GM12878 (cell line): Measurements from ENCODE around the gene RUFY2. TPM values are rescaled to one million over a fixed set of nuclear protein-coding genes. Genes with fewer than 3 reads are reported as not detected.

Experiments
- ATF7 ChIP-seq: fragments of 450-650 bp; IDR thresholded peaks from 2 replicates; pipeline ENCODE4 v1.6.1; 2016; ENCODE audit warnings: low read depth, mild to moderate bottlenecking
- BCL11A ChIP-seq: IDR thresholded peaks from 2 replicates; pipeline ENCODE4 v1.6.1; 2011; ENCODE audit warnings: low read depth, low read length
- BMI1 ChIP-seq: fragments of 450-650 bp; IDR thresholded peaks from 2 replicates; pipeline ENCODE4 v1.6.1; 2016; ENCODE audit warnings: mild to moderate bottlenecking, moderate library complexity, borderline replicate concordance
- CHD4 ChIP-seq: fragments of 200-600 bp; sonication (generic); IDR thresholded peaks from 2 replicates; pipeline ENCODE4 v1.6.1; 2016; ENCODE audit warnings: mild to moderate bottlenecking
- ETV6 ChIP-seq, 2 experiments: fragments of 450-650 bp in 1 of 2; IDR thresholded peaks in 1 of 2; conservative IDR thresholded peaks in 1 of 2; 2 replicates each; pipeline ENCODE4 v1.6.1; 2014; ENCODE audit warnings: antibody characterized with exemption in 1 of 2, borderline replicate concordance in 1 of 2, low read depth in 1 of 2, mild to moderate bottlenecking in 1 of 2, moderate library complexity in 1 of 2
- IKZF1 ChIP-seq: fragments of 450-650 bp; conservative IDR thresholded peaks from 2 replicates; pipeline ENCODE4 v1.6.1; 2017; ENCODE audit warnings: antibody characterized with exemption, mild to moderate bottlenecking
- JUNB ChIP-seq: IDR thresholded peaks from 2 replicates; pipeline ENCODE4 v1.6.1; 2016; ENCODE audit warnings: antibody characterized with exemption, mild to moderate bottlenecking
- KDM1A ChIP-seq: fragments of 200-600 bp; sonication (generic); IDR thresholded peaks from 2 replicates; pipeline ENCODE4 v1.6.1; 2016; ENCODE audit warnings: borderline replicate concordance
- MYB ChIP-seq: fragments of 150-350 bp; IDR thresholded peaks from 2 replicates; pipeline ENCODE4 v1.6.1; 2014; ENCODE audit warnings: mild to moderate bottlenecking, low read depth, low read length, borderline replicate concordance
- NR2C2 ChIP-seq: IDR thresholded peaks from 2 replicates; pipeline ENCODE4 v1.6.1; 2011; ENCODE audit warnings: borderline replicate concordance, low read depth; ENCODE audit not compliant: control insufficient read depth, insufficient read length
- NRF1 ChIP-seq: conservative IDR thresholded peaks from 2 replicates; pipeline ENCODE4 v1.6.1; 2011; ENCODE audit warnings: mild to moderate bottlenecking, low read depth, low read length, improper control_type of control experiment
- SIN3A ChIP-seq: IDR thresholded peaks from 2 replicates; pipeline ENCODE4 v1.6.1; 2012; ENCODE audit warnings: low read depth, low read length, improper control_type of control experiment
- SUZ12 ChIP-seq: fragments of 200-600 bp; sonication (generic); IDR thresholded peaks from one replicate; pipeline ENCODE4 v1.6.1; 2018; ENCODE audit warnings: antibody characterized with exemption, mild to moderate bottlenecking; ENCODE audit not compliant: unreplicated experiment
- TBL1XR1 ChIP-seq: IDR thresholded peaks from 2 replicates; pipeline ENCODE4 v1.6.1; 2012; ENCODE audit warnings: low read depth, low read length, improper control_type of control experiment
- TCF3 ChIP-seq: IDR thresholded peaks from 2 replicates; pipeline ENCODE4 v1.6.1; 2012; ENCODE audit warnings: low read depth, mild to moderate bottlenecking, low read length, borderline replicate concordance; ENCODE audit not compliant: insufficient read depth
- polyA plus RNA-seq, 11 experiments: library from polyadenylated mRNA; depleted of rRNA in 4 of 11; unstranded in 6 of 11; stranded (reverse) in 5 of 11; fragments of >200 nt; fragmentation: Nextera tagmentation in 4 of 11; fragmentation: Illumina TruSeq in 1 of 11; extraction: Ambion mirVana in 4 of 11; extraction: Trizol in 1 of 11; gene quantifications; 1 replicate in 1 of 11; 2 replicates in 10 of 11; pipeline versions ENCODE4 v1.2.1 to v1.2.3, GENCODE V29; 2011 to 2016; ENCODE audit warnings: inconsistent platforms in 2 of 11, missing spikeins in 2 of 11, low read depth in 1 of 11
- total RNA-seq, 4 experiments: library from RNA; depleted of rRNA in 3 of 4; stranded (reverse); fragments of >200 nt in 3 of 4; fragmentation: Illumina TruSeq in 1 of 4; extraction: Trizol in 1 of 4; gene quantifications; 2 replicates each; pipeline versions ENCODE4 v1.2.1 to v1.2.3, GENCODE V29; 2013 to 2021
- TF ChIP-seq, protein P1 (sequence below): fragments of 150-350 bp; IDR thresholded peaks from 2 replicates; pipeline ENCODE4 v1.6.1; 2014; ENCODE audit warnings: mild to moderate bottlenecking, low read depth, low read length
- TF ChIP-seq, protein P2 (sequence below): IDR thresholded peaks from 2 replicates; pipeline ENCODE4 v1.6.1; 2011; ENCODE audit warnings: low read depth, mild to moderate bottlenecking, low read length, moderate library complexity, borderline replicate concordance; ENCODE audit errors: extremely low read depth
- TF ChIP-seq, protein P3 (sequence below): fragments of 450-650 bp; IDR thresholded peaks from 2 replicates; pipeline ENCODE4 v1.6.1; 2018; ENCODE audit warnings: mild to moderate bottlenecking, low read depth, moderate library complexity; ENCODE audit not compliant: partially characterized antibody
- TF ChIP-seq, protein P4 (sequence below): fragments of 450-650 bp; IDR thresholded peaks from 2 replicates; pipeline ENCODE4 v1.6.1; 2017; ENCODE audit warnings: mild to moderate bottlenecking, moderate library complexity

RUFY2 gene
- total and polyA plus RNA-seq, 10 of the 15 experiments (the other 5 are each of a cell fraction or from before 2014, with no cell fraction given), result 1.7 to 8.4 (median 5.8) TPM

DNA sequence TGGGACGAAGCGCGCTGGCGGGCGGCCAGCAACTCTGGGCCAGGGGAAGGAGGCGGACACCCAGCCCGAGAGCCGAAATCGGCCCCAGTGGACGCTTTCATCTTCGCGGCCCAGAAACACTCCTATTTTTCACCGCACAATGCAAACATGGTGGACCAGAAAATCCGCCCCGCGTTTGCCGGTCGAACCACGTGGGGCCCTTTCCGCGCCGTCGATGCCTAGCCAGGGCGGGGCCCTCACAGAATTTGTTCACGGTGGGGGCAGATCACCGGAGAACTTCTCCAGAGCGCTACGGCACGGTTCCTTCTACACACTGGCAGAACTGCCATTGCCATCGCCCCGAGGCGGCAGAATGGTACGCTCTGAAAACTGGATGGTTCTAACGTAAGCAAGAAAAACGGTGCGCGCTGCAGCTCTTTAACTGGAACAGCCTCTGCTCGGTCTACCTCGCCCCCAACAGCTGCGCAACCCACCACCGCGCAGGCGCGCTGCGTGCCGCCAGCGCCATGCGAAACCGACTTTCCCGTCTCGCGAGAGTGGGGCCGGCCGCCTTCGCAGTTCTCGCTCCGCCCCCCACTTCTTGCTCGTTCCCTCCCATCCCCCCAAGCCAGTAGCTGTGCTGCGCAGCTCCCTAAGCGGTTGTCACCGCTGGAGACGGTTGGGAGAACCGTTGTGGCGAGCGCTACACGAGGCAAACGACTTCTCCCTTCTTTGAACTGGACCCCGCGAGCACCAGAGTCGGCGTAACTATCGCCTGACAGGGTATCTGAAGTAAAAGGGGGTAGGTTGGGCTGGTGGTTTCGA lies 75.4 kb downstream of the RUFY2 start, which contains the start of gene HNRNPH3 (continued):
- peak; percentile 66; the same call in 1 of the 2 replicates for TF ChIP-seq ATF7
- peak; percentile 68 for TF ChIP-seq IKZF1
- TF ChIP-seq MYB, result peak; percentile 56; the same call in 1 of the 2 replicates
- peak; percentile 72 for TF ChIP-seq TBL1XR1
- TF ChIP-seq SUZ12, result no peak
- no peak for TF ChIP-seq KDM1A
- no peak for TF ChIP-seq ETV6 (conservative IDR thresholded peaks at IDR 0.05 in 1 of 2, IDR thresholded peaks at IDR 0.05 in 1 of 2; ENCODE audit: borderline replicate concordance in 1 of 2, low read depth in 1 of 2)
- TF ChIP-seq, protein P1, sequence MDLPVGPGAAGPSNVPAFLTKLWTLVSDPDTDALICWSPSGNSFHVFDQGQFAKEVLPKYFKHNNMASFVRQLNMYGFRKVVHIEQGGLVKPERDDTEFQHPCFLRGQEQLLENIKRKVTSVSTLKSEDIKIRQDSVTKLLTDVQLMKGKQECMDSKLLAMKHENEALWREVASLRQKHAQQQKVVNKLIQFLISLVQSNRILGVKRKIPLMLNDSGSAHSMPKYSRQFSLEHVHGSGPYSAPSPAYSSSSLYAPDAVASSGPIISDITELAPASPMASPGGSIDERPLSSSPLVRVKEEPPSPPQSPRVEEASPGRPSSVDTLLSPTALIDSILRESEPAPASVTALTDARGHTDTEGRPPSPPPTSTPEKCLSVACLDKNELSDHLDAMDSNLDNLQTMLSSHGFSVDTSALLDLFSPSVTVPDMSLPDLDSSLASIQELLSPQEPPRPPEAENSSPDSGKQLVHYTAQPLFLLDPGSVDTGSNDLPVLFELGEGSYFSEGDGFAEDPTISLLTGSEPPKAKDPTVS, result no peak
- TF ChIP-seq, protein P2, sequence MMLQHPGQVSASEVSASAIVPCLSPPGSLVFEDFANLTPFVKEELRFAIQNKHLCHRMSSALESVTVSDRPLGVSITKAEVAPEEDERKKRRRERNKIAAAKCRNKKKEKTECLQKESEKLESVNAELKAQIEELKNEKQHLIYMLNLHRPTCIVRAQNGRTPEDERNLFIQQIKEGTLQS, result no peak
- no peak for TF ChIP-seq CHD4
- TF ChIP-seq, protein P3, sequence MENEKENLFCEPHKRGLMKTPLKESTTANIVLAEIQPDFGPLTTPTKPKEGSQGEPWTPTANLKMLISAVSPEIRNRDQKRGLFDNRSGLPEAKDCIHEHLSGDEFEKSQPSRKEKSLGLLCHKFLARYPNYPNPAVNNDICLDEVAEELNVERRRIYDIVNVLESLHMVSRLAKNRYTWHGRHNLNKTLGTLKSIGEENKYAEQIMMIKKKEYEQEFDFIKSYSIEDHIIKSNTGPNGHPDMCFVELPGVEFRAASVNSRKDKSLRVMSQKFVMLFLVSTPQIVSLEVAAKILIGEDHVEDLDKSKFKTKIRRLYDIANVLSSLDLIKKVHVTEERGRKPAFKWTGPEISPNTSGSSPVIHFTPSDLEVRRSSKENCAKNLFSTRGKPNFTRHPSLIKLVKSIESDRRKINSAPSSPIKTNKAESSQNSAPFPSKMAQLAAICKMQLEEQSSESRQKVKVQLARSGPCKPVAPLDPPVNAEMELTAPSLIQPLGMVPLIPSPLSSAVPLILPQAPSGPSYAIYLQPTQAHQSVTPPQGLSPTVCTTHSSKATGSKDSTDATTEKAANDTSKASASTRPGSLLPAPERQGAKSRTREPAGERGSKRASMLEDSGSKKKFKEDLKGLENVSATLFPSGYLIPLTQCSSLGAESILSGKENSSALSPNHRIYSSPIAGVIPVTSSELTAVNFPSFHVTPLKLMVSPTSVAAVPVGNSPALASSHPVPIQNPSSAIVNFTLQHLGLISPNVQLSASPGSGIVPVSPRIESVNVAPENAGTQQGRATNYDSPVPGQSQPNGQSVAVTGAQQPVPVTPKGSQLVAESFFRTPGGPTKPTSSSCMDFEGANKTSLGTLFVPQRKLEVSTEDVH, result no peak
- peak; percentile 13; the same call in 1 of the 2 replicates for TF ChIP-seq BMI1
- peak; percentile 96 for TF ChIP-seq TCF3
- TF ChIP-seq NRF1, result peak; percentile 93
- TF ChIP-seq BCL11A, result no peak
- no peak for TF ChIP-seq NR2C2
- TF ChIP-seq SIN3A, result peak; percentile 92
- TF ChIP-seq, protein P4, sequence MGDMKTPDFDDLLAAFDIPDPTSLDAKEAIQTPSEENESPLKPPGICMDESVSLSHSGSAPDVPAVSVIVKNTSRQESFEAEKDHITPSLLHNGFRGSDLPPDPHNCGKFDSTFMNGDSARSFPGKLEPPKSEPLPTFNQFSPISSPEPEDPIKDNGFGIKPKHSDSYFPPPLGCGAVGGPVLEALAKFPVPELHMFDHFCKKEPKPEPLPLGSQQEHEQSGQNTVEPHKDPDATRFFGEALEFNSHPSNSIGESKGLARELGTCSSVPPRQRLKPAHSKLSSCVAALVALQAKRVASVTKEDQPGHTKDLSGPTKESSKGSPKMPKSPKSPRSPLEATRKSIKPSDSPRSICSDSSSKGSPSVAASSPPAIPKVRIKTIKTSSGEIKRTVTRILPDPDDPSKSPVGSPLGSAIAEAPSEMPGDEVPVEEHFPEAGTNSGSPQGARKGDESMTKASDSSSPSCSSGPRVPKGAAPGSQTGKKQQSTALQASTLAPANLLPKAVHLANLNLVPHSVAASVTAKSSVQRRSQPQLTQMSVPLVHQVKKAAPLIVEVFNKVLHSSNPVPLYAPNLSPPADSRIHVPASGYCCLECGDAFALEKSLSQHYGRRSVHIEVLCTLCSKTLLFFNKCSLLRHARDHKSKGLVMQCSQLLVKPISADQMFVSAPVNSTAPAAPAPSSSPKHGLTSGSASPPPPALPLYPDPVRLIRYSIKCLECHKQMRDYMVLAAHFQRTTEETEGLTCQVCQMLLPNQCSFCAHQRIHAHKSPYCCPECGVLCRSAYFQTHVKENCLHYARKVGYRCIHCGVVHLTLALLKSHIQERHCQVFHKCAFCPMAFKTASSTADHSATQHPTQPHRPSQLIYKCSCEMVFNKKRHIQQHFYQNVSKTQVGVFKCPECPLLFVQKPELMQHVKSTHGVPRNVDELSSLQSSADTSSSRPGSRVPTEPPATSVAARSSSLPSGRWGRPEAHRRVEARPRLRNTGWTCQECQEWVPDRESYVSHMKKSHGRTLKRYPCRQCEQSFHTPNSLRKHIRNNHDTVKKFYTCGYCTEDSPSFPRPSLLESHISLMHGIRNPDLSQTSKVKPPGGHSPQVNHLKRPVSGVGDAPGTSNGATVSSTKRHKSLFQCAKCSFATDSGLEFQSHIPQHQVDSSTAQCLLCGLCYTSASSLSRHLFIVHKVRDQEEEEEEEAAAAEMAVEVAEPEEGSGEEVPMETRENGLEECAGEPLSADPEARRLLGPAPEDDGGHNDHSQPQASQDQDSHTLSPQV, result no peak
- no peak for TF ChIP-seq JUNB
